K562 (cell line): ENCODE data around the gene NEU1. TPM values are rescaled to one million over a fixed set of nuclear protein-coding genes. Genes with fewer than 3 reads are reported as not detected.

Experiments used
- ARID1B ChIP-seq: fragments of 450-650 bp; IDR thresholded peaks from 2 replicates; pipeline ENCODE4 v1.6.1; 2016; ENCODE audit warnings: antibody characterized with exemption, mild to moderate bottlenecking, inconsistent platforms
- CC2D1A ChIP-seq: fragments of 450-650 bp; IDR thresholded peaks from 2 replicates; pipeline ENCODE4 v1.6.1; 2017; ENCODE audit warnings: mild to moderate bottlenecking
- MTA2 ChIP-seq: fragments of 450-650 bp; IDR thresholded peaks from 2 replicates; pipeline ENCODE4 v1.6.1; 2016; ENCODE audit warnings: low read depth
- SRSF7 ChIP-seq: fragments of 200-400 bp; formaldehyde crosslinking; optimal IDR thresholded peaks from 2 replicates; pipeline ENCODE3; 2017; ENCODE audit warnings: mild to moderate bottlenecking, low read depth, low read length
- TOE1 ChIP-seq, 2 experiments: fragments of 450-650 bp in 1 of 2; sonication (generic) in 1 of 2; formaldehyde crosslinking in 1 of 2; IDR thresholded peaks; 2 replicates each; pipeline versions ENCODE4 v1.7.1 to v1.8.0; 2016 to 2022; ENCODE audit warnings: borderline replicate concordance in 2 of 2, mild to moderate bottlenecking in 2 of 2, antibody characterized with exemption in 1 of 2, inconsistent platforms in 1 of 2, low read depth in 1 of 2, missing genetic modification reagents in 1 of 2, moderate library complexity in 1 of 2
- ZNF592 ChIP-seq: fragments of 450-650 bp; IDR thresholded peaks from 2 replicates; pipeline ENCODE4 v1.6.1; 2017; ENCODE audit warnings: antibody characterized with exemption, mild to moderate bottlenecking
- polyA plus RNA-seq, 8 experiments: library from polyadenylated mRNA; depleted of rRNA in 4 of 8; stranded (reverse) in 5 of 8; unstranded in 3 of 8; fragments of >200 nt; fragmentation: Nextera tagmentation in 2 of 8; fragmentation: Illumina TruSeq in 1 of 8; extraction: Ambion mirVana in 2 of 8; extraction: Trizol in 1 of 8; gene quantifications; 2 replicates each; pipeline versions ENCODE4 v1.2.1 to v1.2.3, GENCODE V29; 2011 to 2014; ENCODE audit warnings: inconsistent platforms in 1 of 8, missing spikeins in 1 of 8
- total RNA-seq, 7 experiments: library from RNA; depleted of rRNA in 6 of 7; stranded (reverse); fragments of >200 nt in 6 of 7; fragmentation: Illumina TruSeq in 2 of 7; extraction: Trizol in 2 of 7; gene quantifications; 2 replicates each; pipeline versions ENCODE4 v1.2.1 to v1.2.3, GENCODE V29; 2011 to 2021; ENCODE audit warnings: low replicate concordance in 1 of 7
- TF ChIP-seq, protein P1 (sequence below): fragments of 450-650 bp; IDR thresholded peaks from 2 replicates; pipeline ENCODE4 v1.6.1; 2016
- TF ChIP-seq, protein P2 (sequence below): IDR thresholded peaks from 3 replicates; pipeline ENCODE4 v1.6.1; 2011; ENCODE audit warnings: borderline replicate concordance, mild to moderate bottlenecking, moderate library complexity; ENCODE audit not compliant: insufficient read length; ENCODE audit errors: extremely low read depth
- TF ChIP-seq, protein P3 (sequence below): fragments of 450-650 bp; IDR thresholded peaks from 2 replicates; pipeline ENCODE4 v1.6.1; 2016; ENCODE audit warnings: low read depth

The NEU1 gene
- total and polyA plus RNA-seq, 9 of the 15 experiments (the other 6 are each of a cell fraction or from before 2014, with no cell fraction given) = 14.8 to 67.8 (median 51.0) TPM

- TF ChIP-seq, protein P1, sequence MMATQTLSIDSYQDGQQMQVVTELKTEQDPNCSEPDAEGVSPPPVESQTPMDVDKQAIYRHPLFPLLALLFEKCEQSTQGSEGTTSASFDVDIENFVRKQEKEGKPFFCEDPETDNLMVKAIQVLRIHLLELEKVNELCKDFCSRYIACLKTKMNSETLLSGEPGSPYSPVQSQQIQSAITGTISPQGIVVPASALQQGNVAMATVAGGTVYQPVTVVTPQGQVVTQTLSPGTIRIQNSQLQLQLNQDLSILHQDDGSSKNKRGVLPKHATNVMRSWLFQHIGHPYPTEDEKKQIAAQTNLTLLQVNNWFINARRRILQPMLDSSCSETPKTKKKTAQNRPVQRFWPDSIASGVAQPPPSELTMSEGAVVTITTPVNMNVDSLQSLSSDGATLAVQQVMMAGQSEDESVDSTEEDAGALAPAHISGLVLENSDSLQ = no peak
- no peak for TF ChIP-seq MTA2
- peak; percentile 78 for TF ChIP-seq CC2D1A
- TF ChIP-seq, protein P2, sequence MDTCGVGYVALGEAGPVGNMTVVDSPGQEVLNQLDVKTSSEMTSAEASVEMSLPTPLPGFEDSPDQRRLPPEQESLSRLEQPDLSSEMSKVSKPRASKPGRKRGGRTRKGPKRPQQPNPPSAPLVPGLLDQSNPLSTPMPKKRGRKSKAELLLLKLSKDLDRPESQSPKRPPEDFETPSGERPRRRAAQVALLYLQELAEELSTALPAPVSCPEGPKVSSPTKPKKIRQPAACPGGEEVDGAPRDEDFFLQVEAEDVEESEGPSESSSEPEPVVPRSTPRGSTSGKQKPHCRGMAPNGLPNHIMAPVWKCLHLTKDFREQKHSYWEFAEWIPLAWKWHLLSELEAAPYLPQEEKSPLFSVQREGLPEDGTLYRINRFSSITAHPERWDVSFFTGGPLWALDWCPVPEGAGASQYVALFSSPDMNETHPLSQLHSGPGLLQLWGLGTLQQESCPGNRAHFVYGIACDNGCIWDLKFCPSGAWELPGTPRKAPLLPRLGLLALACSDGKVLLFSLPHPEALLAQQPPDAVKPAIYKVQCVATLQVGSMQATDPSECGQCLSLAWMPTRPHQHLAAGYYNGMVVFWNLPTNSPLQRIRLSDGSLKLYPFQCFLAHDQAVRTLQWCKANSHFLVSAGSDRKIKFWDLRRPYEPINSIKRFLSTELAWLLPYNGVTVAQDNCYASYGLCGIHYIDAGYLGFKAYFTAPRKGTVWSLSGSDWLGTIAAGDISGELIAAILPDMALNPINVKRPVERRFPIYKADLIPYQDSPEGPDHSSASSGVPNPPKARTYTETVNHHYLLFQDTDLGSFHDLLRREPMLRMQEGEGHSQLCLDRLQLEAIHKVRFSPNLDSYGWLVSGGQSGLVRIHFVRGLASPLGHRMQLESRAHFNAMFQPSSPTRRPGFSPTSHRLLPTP = no peak
- no peak for TF ChIP-seq ZNF592
- TF ChIP-seq, protein P3, sequence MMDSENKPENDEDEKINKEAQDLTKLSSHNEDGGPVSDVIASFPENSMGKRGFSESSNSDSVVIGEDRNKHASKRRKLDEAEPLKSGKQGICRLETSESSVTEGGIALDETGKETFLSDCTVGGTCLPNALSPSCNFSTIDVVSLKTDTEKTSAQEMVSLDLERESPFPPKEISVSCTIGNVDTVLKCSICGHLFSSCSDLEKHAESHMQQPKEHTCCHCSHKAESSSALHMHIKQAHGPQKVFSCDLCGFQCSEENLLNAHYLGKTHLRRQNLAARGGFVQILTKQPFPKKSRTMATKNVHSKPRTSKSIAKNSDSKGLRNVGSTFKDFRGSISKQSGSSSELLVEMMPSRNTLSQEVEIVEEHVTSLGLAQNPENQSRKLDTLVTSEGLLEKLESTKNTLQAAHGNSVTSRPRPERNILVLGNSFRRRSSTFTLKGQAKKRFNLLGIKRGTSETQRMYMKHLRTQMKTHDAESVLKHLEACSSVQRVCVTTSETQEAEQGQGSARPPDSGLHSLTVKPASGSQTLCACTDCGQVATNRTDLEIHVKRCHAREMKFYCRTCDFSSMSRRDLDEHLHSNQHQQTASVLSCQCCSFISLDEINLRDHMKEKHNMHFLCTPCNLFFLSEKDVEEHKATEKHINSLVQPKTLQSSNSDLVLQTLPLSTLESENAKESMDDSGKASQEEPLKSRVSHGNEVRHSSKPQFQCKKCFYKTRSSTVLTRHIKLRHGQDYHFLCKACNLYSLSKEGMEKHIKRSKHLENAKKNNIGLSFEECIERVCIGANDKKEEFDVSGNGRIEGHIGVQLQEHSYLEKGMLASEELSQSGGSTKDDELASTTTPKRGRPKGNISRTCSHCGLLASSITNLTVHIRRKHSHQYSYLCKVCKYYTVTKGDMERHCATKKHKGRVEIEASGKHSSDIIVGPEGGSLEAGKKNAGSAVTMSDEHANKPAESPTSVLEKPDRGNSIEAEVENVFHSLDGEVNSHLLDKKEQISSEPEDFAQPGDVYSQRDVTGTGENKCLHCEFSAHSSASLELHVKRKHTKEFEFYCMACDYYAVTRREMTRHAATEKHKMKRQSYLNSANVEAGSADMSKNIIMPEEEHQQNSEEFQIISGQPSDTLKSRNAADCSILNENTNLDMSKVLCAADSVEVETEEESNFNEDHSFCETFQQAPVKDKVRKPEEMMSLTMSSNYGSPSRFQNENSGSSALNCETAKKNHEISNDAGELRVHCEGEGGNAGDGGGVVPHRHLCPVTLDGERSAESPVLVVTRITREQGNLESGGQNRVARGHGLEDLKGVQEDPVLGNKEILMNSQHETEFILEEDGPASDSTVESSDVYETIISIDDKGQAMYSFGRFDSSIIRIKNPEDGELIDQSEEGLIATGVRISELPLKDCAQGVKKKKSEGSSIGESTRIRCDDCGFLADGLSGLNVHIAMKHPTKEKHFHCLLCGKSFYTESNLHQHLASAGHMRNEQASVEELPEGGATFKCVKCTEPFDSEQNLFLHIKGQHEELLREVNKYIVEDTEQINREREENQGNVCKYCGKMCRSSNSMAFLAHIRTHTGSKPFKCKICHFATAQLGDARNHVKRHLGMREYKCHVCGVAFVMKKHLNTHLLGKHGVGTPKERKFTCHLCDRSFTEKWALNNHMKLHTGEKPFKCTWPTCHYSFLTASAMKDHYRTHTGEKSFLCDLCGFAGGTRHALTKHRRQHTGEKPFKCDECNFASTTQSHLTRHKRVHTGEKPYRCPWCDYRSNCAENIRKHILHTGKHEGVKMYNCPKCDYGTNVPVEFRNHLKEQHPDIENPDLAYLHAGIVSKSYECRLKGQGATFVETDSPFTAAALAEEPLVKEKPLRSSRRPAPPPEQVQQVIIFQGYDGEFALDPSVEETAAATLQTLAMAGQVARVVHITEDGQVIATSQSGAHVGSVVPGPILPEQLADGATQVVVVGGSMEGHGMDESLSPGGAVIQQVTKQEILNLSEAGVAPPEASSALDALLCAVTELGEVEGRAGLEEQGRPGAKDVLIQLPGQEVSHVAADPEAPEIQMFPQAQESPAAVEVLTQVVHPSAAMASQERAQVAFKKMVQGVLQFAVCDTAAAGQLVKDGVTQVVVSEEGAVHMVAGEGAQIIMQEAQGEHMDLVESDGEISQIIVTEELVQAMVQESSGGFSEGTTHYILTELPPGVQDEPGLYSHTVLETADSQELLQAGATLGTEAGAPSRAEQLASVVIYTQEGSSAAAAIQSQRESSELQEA = peak; percentile 61
- no peak for TF ChIP-seq TOE1 (IDR thresholded peaks at IDR 0.05; ENCODE audit: borderline replicate concordance)
- TF ChIP-seq TOE1 (CRISPR knock-in tag; IDR thresholded peaks at IDR 0.05; ENCODE audit: borderline replicate concordance, low read depth) = no peak
- no peak for TF ChIP-seq SRSF7
- TF ChIP-seq ARID1B = no peak
These were observed 41.2 kb downstream of the NEU1 start (continued) for GRCh38 chr6:31821301-31822035.
